HCT116 (cell line): Measurements from ENCODE around the gene LCE6A. TPM values are rescaled to one million over a fixed set of nuclear protein-coding genes. Genes with fewer than 3 reads are reported as not detected.

Experiments used
- ATAC-seq: fragments of 200-7000 bp; cut with Tn5 transposase; 2 replicates; pipeline ENCODE4 v1.9.1; 2020; ENCODE audit warnings: mild to moderate bottlenecking, moderate library complexity
- BruUV-seq: library from RNA; stranded (reverse); fragments of 400-500 nt; replicated peaks from 2 replicates; lab custom pipeline; 2021; lab: Mats Ljungman, UMichigan
- CTCF ChIA-PET: fragments of 300-600 bp; sonication (Branson Sonifier 250); formaldehyde crosslinking; loops from one replicate; lab custom pipeline; 2021; ENCODE audit warnings: antibody characterized with exemption; lab: Charles Lee
- POLR2A ChIA-PET: fragments of 300-600, 350-600 bp; sonication (Branson Sonifier 250); formaldehyde crosslinking; loops from one replicate; lab custom pipeline; 2021; ENCODE audit warnings: antibody characterized with exemption; lab: Charles Lee
- RAD21 ChIA-PET, 2 experiments: fragments of 300-600 bp; sonication (Branson Sonifier 250); formaldehyde crosslinking; loops; one replicate each; lab custom pipeline; 2023; ENCODE audit warnings: low total read pairs in 2 of 2; ENCODE audit not compliant: uncharacterized antibody in 2 of 2, unreplicated experiment in 2 of 2, low non-redundant PET in 1 of 2; lab: Charles Lee
- DNase-seq: peaks from one replicate; pipeline ENCODE4 v3.0.0-alpha.2; 2010; ENCODE audit warnings: low read depth, low spot score
- H2AFZ ChIP-seq: fragments of 200-600 bp; shearing (Covaris generic), sonication (generic); 2 replicates; pipeline ENCODE4 v1.6.1; 2017; ENCODE audit warnings: low read depth, mixed run types, mixed read lengths, antibody characterized with exemption, low read length; ENCODE audit not compliant: poor library complexity, severe bottlenecking
- H3K27ac ChIP-seq: 2 replicates; pipeline ENCODE4 v1.5.1; 2012; ENCODE audit warnings: low read depth, low read length
- H3K27me3 ChIP-seq: fragments of 200-600 bp; sonication (generic); 2 replicates; pipeline ENCODE4 v1.6.1; 2016; ENCODE audit warnings: mixed run types, low read length, mixed read lengths; ENCODE audit not compliant: insufficient read depth
- H3K36me3 ChIP-seq, 2 experiments: fragments of 200-500 bp in 1 of 2; fragments of 200-600 bp in 1 of 2; sonication (Bioruptor generic) in 1 of 2; sonication (generic) in 1 of 2; 2 replicates each; pipeline versions ENCODE4 v1.5.1 to v1.6.1; 2014 to 2016; ENCODE audit warnings: low read length in 2 of 2, inconsistent platforms in 1 of 2, mixed read lengths in 1 of 2, mixed run types in 1 of 2; ENCODE audit not compliant: insufficient read depth in 2 of 2, control insufficient read depth in 1 of 2
- H3K4me1 ChIP-seq, 2 experiments: fragments of 200-600 bp in 1 of 2; sonication (generic) in 1 of 2; 2 replicates each; pipeline versions ENCODE4 v1.5.1 to v1.6.1; 2012 to 2017; ENCODE audit warnings: low read length in 2 of 2, inconsistent platforms in 1 of 2, mild to moderate bottlenecking in 1 of 2, mixed read lengths in 1 of 2, mixed run types in 1 of 2, moderate library complexity in 1 of 2; ENCODE audit not compliant: insufficient read depth in 2 of 2, control insufficient read depth in 1 of 2
- H3K4me2 ChIP-seq: fragments of 200-600 bp; sonication (generic); 2 replicates; pipeline ENCODE4 v1.6.1; 2017; ENCODE audit warnings: mixed run types, low read length, mixed read lengths
- H3K4me3 ChIP-seq, 2 experiments: fragments of 200-600 bp in 1 of 2; sonication (generic) in 1 of 2; replicated peaks in 1 of 2; 2 replicates each; pipeline ENCODE4 v1.5.1; 2011 to 2016; ENCODE audit warnings: low read length in 2 of 2, control low read depth in 1 of 2, low read depth in 1 of 2, mild to moderate bottlenecking in 1 of 2, mixed read lengths in 1 of 2, mixed run types in 1 of 2
- H3K79me2 ChIP-seq: fragments of 200-600 bp; sonication (generic); 2 replicates; pipeline ENCODE4 v1.6.1; 2017; ENCODE audit warnings: mild to moderate bottlenecking, mixed run types, low read length, moderate library complexity, mixed read lengths; ENCODE audit not compliant: insufficient read depth
- H3K9ac ChIP-seq: fragments of 200-600 bp; sonication (generic); 2 replicates; pipeline ENCODE4 v1.6.1; 2016; ENCODE audit warnings: low read length, mixed read lengths
- H3K9me2 ChIP-seq: fragments of 200-600 bp; sonication (generic), shearing (Covaris generic); 2 replicates; pipeline ENCODE4 v1.6.1; 2017; ENCODE audit warnings: mixed run types, mild to moderate bottlenecking, moderate library complexity; ENCODE audit not compliant: insufficient read depth
- H3K9me3 ChIP-seq, 2 experiments: fragments of 200-500 bp in 1 of 2; fragments of 200-600 bp in 1 of 2; sonication (Bioruptor generic) in 1 of 2; sonication (generic) in 1 of 2; 2 replicates each; pipeline ENCODE4 v1.6.1; 2014 to 2017; ENCODE audit warnings: low read length in 2 of 2, mixed read lengths in 2 of 2, inconsistent platforms in 1 of 2, low read depth in 1 of 2, mild to moderate bottlenecking in 1 of 2, mixed run types in 1 of 2, moderate library complexity in 1 of 2; ENCODE audit not compliant: control insufficient read depth in 1 of 2, insufficient read depth in 1 of 2
- H4K20me1 ChIP-seq: fragments of 200-600 bp; sonication (generic), shearing (Covaris generic); 2 replicates; pipeline ENCODE4 v1.6.1; 2017; ENCODE audit warnings: mixed run types, mild to moderate bottlenecking, moderate library complexity; ENCODE audit not compliant: insufficient read depth
- CEBPB ChIP-seq: IDR thresholded peaks from 2 replicates; pipeline ENCODE4 v1.6.1; 2012; ENCODE audit warnings: low read depth
- CTCF ChIP-seq, 3 experiments: fragments of 200-600 bp in 1 of 3; sonication (generic) in 1 of 3; IDR thresholded peaks in 2 of 3; conservative IDR thresholded peaks in 1 of 3; 2 replicates each; pipeline ENCODE4 v1.5.1; 2012 to 2017; ENCODE audit warnings: low read depth in 2 of 3, low read length in 2 of 3, antibody characterized with exemption in 1 of 3, borderline replicate concordance in 1 of 3, control low read depth in 1 of 3, mild to moderate bottlenecking in 1 of 3, mixed read lengths in 1 of 3, mixed run types in 1 of 3, moderate library complexity in 1 of 3; ENCODE audit not compliant: insufficient read depth in 1 of 3
- EZH2 ChIP-seq: fragments of 200-600 bp; sonication (generic); IDR thresholded peaks from 2 replicates; pipeline ENCODE4 v1.6.1; 2017; ENCODE audit warnings: antibody characterized with exemption, mixed run types
- JUND ChIP-seq: IDR thresholded peaks from 2 replicates; pipeline ENCODE4 v1.6.1; 2012
- POLR2A ChIP-seq: IDR thresholded peaks from 2 replicates; pipeline ENCODE4 v1.7.0; 2011; ENCODE audit warnings: borderline replicate concordance; ENCODE audit not compliant: insufficient read depth, insufficient read length; ENCODE audit errors: extremely low read depth
- RAD21 ChIP-seq: IDR thresholded peaks from 2 replicates; pipeline ENCODE4 v1.6.1; 2012; ENCODE audit warnings: low read depth, mild to moderate bottlenecking
- SP1 ChIP-seq: IDR thresholded peaks from 2 replicates; pipeline ENCODE4 v1.6.1; 2012; ENCODE audit warnings: low read depth
- SRF ChIP-seq: IDR thresholded peaks from 2 replicates; pipeline ENCODE4 v1.6.1; 2012; ENCODE audit warnings: low read depth
- ZFX ChIP-seq: fragments of 450-650 bp; IDR thresholded peaks from 2 replicates; pipeline ENCODE4 v1.6.1; 2017
- intact Hi-C: fragments of 100-400 bp; cut with micrococcal nuclease; formaldehyde crosslinking; loops from 2 replicates; pipeline ENCODE4 v1.10.0; 2022
- total RNA-seq: library from RNA; stranded (reverse); gene quantifications from one replicate; pipeline ENCODE4 v1.2.1, GENCODE V29; 2021; ENCODE audit not compliant: unreplicated experiment
- TF ChIP-seq, protein P1 (sequence below): IDR thresholded peaks from 2 replicates; pipeline ENCODE4 v1.6.1; 2012; ENCODE audit warnings: low read depth
- TF ChIP-seq, protein P2 (sequence below): IDR thresholded peaks from 2 replicates; pipeline ENCODE4 v1.6.1; 2012

Gene LCE6A
- total RNA-seq, 1 experiment from 2014 or later = not detected

GRCh38 chr1:152876827-152877226 lies 34.2 kb downstream of the LCE6A start:
- intact Hi-C loops = no loop called here
- Histone ChIP-seq H3K36me3 (no peaks in the 10 kb centered on the region), H3K9ac (no peak overlapping the region), H3K4me2 (no peak overlapping the region), H3K27ac (no peak overlapping the region), H3K4me1 (no peaks in the 10 kb centered on the region), H3K4me3 (no peak overlapping the region), H2AFZ (no peak overlapping the region), H3K79me2 (no peaks in the 10 kb centered on the region), H3K9me2 (no peaks in the 10 kb centered on the region), H3K9me3 (no peaks in the 10 kb centered on the region), H3K27me3 (peaks cover 10% of the 10 kb centered on the region; the same call in 1 of the 2 replicates), H4K20me1 (no peaks in the 10 kb centered on the region)
- TF ChIP-seq, protein P1, sequence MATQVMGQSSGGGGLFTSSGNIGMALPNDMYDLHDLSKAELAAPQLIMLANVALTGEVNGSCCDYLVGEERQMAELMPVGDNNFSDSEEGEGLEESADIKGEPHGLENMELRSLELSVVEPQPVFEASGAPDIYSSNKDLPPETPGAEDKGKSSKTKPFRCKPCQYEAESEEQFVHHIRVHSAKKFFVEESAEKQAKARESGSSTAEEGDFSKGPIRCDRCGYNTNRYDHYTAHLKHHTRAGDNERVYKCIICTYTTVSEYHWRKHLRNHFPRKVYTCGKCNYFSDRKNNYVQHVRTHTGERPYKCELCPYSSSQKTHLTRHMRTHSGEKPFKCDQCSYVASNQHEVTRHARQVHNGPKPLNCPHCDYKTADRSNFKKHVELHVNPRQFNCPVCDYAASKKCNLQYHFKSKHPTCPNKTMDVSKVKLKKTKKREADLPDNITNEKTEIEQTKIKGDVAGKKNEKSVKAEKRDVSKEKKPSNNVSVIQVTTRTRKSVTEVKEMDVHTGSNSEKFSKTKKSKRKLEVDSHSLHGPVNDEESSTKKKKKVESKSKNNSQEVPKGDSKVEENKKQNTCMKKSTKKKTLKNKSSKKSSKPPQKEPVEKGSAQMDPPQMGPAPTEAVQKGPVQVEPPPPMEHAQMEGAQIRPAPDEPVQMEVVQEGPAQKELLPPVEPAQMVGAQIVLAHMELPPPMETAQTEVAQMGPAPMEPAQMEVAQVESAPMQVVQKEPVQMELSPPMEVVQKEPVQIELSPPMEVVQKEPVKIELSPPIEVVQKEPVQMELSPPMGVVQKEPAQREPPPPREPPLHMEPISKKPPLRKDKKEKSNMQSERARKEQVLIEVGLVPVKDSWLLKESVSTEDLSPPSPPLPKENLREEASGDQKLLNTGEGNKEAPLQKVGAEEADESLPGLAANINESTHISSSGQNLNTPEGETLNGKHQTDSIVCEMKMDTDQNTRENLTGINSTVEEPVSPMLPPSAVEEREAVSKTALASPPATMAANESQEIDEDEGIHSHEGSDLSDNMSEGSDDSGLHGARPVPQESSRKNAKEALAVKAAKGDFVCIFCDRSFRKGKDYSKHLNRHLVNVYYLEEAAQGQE = no peak
- DNase-seq (no peak), ATAC-seq (no peak)
- ChIA-PET POLR2A (no interaction called here), RAD21 (no interaction called here), CTCF (no interaction called here)
- BruUV-seq = no TSS peak

- H3K9ac ChIP-seq = no peak within 1 kb of the TSS
- CTCF ChIA-PET = interaction anchor here (0.6 to 2.0 kb wide), 8 partner anchors 9 to 318 kb away, joined by 3 to 25 read pairs (median 4); no protein-coding TSS in a partner anchor
- no peak within 1 kb of the TSS for H3K27ac ChIP-seq
- no peaks in the 10 kb centered on the region for H3K4me1 ChIP-seq
- DNase-seq (no peak), ATAC-seq (peak; percentile 62)
- BruUV-seq = no TSS peak
- no peaks in the 10 kb centered on the region for H3K36me3 ChIP-seq
- H4K20me1 ChIP-seq = no peaks in the 10 kb centered on the region
- H2AFZ ChIP-seq = no peak within 1 kb of the TSS
- H3K27me3 ChIP-seq = peaks cover 10% of the 10 kb centered on the region; the same call in 1 of the 2 replicates
- H3K4me3 ChIP-seq = no peak within 1 kb of the TSS
- POLR2A ChIA-PET = no interaction called here
- no peaks in the 10 kb centered on the region for H3K79me2 ChIP-seq
- RAD21 ChIA-PET = interaction anchor here in 1 of 2 experiments (1.0 kb wide), 1 partner anchor 315 kb away, joined by 3 read pairs; no protein-coding TSS in a partner anchor
- intact Hi-C loops = no loop called here
- H3K9me3 ChIP-seq = no peaks in the 10 kb centered on the region
- H3K4me2 ChIP-seq = no peak within 1 kb of the TSS
- no peaks in the 10 kb centered on the region for H3K9me2 ChIP-seq
- TF ChIP-seq, protein P1 = no peak
- no peak for TF ChIP-seq ZFX
- TF ChIP-seq SRF = no peak
- no peak for TF ChIP-seq EZH2
- TF ChIP-seq SP1 = no peak
- no peak for TF ChIP-seq JUND
- TF ChIP-seq CEBPB = no peak
- TF ChIP-seq POLR2A = no peak
- TF ChIP-seq, protein P2, sequence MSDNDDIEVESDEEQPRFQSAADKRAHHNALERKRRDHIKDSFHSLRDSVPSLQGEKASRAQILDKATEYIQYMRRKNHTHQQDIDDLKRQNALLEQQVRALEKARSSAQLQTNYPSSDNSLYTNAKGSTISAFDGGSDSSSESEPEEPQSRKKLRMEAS = no peak
- TF ChIP-seq RAD21 = peak; percentile 42
- peak; percentile 16 to 65 (median 57); a peak in 5 of 6 replicates for TF ChIP-seq CTCF (IDR thresholded peaks at IDR 0.05 in 2 of 3, conservative IDR thresholded peaks at IDR 0.05 in 1 of 3; ENCODE audit: borderline replicate concordance in 1 of 3, insufficient read depth in 1 of 3, low read depth in 2 of 3, low read length in 2 of 3)
Measured at GRCh38 chr1:152878042-152878441, 35.4 kb downstream of the LCE6A start, which contains the start of gene SMCP. SMCP (plus strand) TSS chr1:152878322; CDS start chr1:152884423, 6,101 bp downstream.
